Stimulated activated CD8-positive, alpha-beta memory T cell treated with anti-CD3 and anti-CD28 coated beads, Interleukin-2, amount 100 ng/mL, for 1 hour (primary cell): ENCODE measurements around the gene XKR8.
"Not testable (repeated sequence)": the region's sequence is repeated elsewhere in the genome, so short reads cannot be mapped to it uniquely, and the experiment has no call there.

ENCODE experiments used
- DNase-seq, 2 donors: peaks; one replicate each; pipeline ENCODE4 v3.0.0-alpha.2; 2020; ENCODE audit warnings: low read depth in 2 of 2

The XKR8 gene

DNA sequence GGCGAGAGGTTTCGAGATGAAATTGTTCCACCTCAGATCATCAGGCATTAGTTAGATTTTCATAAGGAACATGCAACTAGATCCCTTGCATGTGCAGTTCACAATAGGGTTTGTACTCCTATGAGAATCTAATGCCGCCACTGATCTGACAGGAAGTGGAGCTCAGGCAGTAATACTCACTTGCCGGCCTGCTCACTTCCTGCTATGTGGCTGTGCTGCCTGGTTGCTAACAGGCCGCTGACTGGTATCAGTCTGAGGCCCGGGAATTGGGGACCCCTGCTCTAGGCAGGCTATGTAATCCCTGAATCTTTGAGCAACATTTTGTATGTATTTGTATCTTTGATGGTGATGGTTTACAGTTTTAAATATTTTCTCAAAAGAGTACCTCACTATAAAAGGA is 32.5 kb downstream of the XKR8 start:
- peak; percentile 4 to 9 for DNase-seq

DNA sequence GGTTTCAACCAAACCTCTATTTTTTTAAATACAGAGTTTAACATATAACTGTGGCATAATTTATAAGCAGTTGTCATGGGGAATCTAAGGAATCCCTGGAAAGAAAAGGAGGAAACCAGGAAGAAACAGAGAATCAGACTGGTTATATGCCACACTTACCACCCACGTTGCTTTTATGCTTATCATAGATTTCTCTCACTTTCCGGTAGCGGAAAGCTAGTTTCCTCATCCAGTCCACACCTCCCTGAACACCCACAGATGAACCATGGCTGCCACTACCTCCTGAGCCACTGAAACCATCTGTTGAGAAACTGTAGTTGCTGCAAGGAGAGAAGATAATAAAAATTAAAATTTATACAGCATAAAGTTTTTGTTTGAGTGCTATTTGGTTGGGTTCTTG is 33.5 kb downstream of the XKR8 start:
- peak in 1 of 2 donors; percentile 4 for DNase-seq

DNA sequence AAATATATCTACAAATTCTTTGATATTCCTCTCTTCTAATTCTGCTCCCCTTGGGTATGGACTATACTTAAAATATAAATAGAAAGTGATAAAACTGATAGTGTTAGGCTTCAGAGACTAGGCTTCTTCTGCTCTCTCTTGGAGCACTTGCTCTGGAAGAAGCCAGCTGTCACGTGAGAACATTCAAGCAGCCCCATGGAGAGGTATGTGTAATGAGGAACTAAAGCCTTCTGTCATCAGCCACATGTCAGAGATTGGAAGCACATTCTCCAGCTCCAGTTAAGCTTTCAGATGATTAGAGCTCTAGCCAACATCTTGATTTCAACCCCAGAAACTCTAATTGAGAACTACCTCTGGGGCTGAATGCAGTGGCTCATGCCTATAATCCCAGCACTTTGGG is 34.3 kb downstream of the XKR8 start:
- no peak for DNase-seq

DNA sequence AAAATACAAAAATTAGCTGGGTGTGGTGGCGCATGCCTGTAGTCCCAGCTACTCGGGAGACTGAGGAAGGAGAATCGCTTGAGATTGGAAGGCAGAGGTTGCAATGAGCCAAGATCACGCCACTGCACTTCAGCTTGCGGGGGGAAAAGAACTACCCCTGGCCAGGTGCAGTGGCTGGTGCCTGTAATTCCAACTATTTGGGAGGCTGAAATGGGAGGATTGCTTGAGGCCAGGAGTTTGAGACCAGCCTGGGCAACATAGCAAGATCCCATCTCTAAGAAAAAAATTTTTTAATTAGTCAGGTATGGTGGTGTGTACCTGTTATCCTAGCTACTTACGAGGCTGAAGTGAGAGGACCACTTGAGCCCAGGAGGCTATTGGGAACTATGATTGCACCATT is 34.8 kb downstream of the XKR8 start:
- DNase-seq: not testable (repeated sequence)

DNA sequence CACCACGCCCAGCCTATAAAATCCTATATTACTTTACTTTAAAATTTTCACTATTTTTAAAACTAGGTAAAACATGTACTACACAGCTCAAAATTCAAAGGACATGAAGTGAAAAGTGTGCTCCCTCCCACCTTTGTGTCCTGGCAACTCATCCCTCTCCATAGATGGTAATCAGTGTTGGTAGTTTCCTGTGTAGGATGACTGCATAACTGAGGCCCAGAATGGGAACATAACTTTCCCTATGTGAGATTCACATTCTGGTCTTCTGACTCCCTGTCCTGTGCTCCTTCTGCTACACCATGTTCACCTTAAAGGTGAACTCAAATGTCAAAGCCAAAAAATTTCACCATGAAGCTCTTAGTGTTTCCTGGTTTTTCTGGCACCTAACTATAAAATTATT is 39.3 kb downstream of the XKR8 start:
- DNase-seq: no peak

DNA sequence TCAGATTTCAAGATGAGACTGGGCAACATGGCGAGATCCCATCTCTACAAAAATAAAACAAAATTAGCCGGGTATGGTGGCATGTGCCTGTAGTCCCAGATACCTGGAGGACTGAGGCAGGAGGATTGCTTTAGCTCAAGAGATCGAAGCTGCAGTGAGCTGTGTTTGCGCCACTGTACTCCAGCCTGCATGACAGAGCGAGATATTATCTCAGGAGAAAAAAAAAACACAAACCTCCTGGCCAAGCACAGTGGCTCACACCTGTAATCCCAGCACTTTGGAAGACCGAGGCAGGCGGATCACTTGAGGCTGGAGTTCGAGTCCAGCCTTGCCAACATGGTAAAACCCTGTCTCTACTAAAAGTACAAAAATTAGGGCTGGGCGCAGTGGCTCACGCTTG is 42.8 kb downstream of the XKR8 start:
- DNase-seq: no peak

DNA sequence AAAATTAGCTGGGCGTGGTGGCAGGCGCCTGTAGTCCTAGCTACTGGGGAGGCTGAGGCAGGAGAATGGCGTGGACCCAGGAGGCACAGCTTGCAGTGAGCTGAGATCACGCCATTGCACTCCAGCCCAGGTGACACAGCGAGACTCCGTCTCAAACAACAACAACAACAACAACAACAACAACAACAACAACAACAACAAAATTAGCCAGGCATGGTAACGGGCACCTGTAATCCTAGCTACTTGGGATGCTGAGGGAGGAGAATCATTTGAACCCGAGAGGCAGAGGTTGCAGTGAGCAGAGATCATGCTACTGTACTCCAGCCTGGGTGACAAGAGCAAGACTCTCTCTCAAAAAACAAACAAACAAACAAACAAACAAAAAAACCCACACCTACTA is 43.3 kb downstream of the XKR8 start:
- DNase-seq: not testable (repeated sequence)

DNA sequence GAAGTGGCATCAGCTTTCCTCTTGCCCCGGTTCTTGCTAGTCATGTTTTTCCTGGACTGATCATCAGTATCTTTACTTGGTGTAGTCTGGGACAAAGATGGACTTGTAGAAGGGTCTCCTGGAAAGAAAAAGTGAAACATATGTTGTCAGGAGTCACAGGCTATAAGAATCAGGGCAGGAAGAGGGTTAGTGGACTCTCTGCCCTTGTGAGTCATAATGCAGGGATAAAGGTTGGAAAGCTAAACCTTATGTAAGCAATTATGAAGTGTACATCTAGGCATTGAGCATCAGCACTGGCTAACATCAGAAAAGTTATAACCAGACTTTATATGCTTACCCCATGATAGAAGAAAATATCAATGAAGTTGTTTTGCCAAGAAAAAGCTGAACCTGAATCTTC is 51.2 kb downstream of the XKR8 start:
- no peak for DNase-seq
